Erythroblast (primary cell): ENCODE results near the gene VPS11.

Source experiments
- DNase-seq, 2 experiments: peaks; one replicate each; lab custom pipeline; 2025; lab: John Stamatoyannopoulos, UW
- GATA1 ChIP-seq: IDR thresholded peaks from 2 replicates; pipeline ENCODE4 v1.6.1; 2011; ENCODE audit warnings: low read depth, mild to moderate bottlenecking, control low read depth, low read length, moderate library complexity
- POLR2A ChIP-seq: IDR thresholded peaks from 2 replicates; pipeline ENCODE4 v1.6.1; 2011; ENCODE audit warnings: mild to moderate bottlenecking, low read length

VPS11 gene

GRCh38 chr11:119109843-119110242 is 42.2 kb downstream of the VPS11 start:
- no peak for DNase-seq
- no peak for TF ChIP-seq GATA1
- TF ChIP-seq POLR2A = no peak

- TF ChIP-seq GATA1 = no peak
Observed at GRCh38 chr11:119110439-119110838, 42.8 kb downstream of the VPS11 start.

DNA sequence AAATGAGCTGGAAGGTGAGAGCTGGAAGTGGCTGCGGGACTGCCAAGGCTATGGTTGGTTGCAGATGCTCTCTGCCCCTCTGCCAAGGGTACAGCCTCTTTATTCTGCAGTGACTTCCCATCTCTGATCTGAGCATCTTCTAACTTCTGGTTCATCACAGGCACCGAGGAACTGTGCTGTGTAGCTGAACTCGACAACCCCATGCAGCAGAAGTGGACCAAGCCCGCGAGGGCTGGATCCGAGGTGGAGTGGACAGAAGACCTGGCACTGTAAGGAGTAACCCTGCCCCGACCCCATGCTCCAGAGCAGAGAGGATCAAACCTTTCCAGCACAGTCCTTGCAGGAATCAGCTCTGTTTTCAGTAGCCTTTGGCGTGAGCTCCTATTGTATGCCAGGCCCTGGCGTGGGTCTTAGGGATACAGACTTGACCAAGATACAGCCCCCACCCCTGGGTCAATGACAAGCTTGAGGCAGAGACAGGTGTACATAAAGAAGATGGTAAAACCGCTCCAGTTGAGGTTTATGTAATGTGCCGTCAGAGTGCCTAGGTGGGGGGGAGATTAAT is 43.8 kb downstream of the VPS11 start:
- TF ChIP-seq POLR2A = no peak
- TF ChIP-seq GATA1 = no peak

More at GRCh38 chr11:119110439-119110838, 42.8 kb downstream of the VPS11 start:
- no peak for DNase-seq

DNA sequence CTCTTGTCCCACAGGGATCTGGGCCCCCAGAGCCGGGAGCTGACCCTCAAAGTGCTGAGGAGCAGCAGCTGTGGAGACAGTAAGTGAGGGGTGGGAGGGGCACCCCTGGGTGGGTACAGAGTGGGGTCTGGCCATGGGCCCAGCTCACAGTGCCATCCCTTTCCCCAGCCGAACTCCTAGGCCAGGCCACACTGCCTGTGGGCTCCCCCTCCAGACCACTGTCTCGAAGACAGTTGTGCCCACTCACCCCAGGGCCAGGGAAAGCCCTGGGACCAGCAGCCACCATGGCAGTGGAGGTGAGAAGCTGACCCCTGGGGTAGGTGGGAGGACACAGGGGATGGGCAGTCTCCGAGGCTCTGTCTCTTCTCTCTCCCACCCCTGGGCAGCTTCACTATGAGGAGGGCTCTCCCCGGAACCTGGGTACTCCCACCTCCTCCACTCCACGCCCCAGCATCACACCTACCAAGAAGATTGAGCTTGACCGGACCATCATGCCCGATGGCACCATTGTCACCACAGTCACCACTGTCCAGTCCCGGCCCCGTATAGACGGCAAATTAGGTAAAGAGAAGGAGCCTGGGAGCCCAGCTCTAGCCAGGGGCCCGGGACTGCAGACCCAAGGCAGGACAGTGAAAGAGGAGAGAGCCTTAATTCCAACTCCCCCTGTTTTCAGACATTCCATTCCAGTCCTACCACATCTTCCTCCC is 44.8 kb downstream of the VPS11 start:
- DNase-seq = no peak
- no peak for TF ChIP-seq GATA1
- no peak for TF ChIP-seq POLR2A

More for the DNA sequence above, 43.8 kb downstream of the VPS11 start:
- DNase-seq = no peak

DNA sequence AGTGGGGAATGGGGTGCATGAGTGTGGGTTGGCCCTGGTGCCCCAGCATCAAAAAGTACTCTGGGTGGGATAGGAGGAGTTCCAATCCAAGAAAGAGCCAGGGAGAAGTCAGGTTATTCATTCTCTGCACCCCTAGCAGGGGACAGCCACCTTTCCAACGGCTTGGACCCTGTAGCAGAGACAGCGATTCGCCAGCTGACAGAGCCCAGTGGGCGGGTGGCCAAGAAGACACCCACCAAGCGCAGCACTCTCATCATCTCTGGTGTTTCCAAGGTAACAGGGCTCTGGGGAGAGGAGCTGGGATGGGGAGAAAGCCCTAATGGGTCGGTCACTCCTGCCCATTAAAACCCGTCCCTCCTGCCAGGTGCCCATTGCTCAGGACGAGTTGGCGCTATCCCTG is 46.1 kb downstream of the VPS11 start:
- no peak for DNase-seq
- no peak for TF ChIP-seq GATA1
- no peak for TF ChIP-seq POLR2A

GRCh38 chr11:119114351-119114750 is 46.7 kb downstream of the VPS11 start:
- no peak for DNase-seq
- TF ChIP-seq POLR2A (no peak), GATA1 (no peak)

DNA sequence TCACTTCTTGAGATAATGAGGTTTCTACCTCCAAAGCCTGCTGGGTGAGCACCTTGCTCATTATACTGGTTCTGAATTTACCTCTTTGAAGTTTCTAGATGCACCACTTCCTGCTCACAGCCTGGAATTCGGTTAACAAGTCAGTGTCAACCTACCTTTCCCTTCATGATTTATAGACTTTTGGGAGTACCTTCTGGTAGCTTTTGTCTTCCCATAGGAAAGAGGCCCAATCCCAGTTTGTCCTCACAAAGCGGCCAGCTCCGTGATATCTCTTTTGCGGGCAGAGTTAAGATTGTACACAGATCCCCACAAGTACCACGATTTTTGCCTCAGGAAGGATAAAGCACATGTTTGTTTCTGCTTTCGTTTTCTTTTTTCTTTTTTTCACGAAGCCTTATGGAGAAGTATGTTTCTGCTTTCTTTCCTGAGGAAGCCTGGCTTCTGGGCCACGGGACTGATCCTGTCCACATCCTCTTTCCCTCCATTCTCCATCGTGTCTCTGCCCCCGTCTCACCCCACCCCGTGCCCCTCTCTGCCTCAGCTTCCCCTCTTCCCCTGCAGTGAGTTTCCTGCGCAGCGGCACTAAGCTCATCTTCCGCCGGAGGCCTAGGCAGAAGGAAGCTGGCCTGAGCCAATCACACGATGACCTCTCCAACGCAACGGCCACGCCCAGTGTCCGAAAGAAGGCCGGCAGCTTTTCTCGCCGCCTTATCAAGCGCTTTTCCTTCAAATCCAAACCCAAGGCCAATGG is 48.0 kb downstream of the VPS11 start:
- TF ChIP-seq GATA1 (no peak), POLR2A (no peak)
- DNase-seq = peak in 1 of 2 experiments; percentile 10

- TF ChIP-seq POLR2A (no peak), GATA1 (no peak)
- DNase-seq = no peak
Observed at GRCh38 chr11:119116235-119116594, 48.6 kb downstream of the VPS11 start.

- TF ChIP-seq GATA1 (no peak), POLR2A (no peak)
- DNase-seq = no peak
Observed at GRCh38 chr11:119116601-119117000, 49.0 kb downstream of the VPS11 start.

GRCh38 chr11:119117004-119117706 is 49.5 kb downstream of the VPS11 start:
- TF ChIP-seq GATA1 = no peak
- TF ChIP-seq POLR2A = no peak
- no peak for DNase-seq

DNA sequence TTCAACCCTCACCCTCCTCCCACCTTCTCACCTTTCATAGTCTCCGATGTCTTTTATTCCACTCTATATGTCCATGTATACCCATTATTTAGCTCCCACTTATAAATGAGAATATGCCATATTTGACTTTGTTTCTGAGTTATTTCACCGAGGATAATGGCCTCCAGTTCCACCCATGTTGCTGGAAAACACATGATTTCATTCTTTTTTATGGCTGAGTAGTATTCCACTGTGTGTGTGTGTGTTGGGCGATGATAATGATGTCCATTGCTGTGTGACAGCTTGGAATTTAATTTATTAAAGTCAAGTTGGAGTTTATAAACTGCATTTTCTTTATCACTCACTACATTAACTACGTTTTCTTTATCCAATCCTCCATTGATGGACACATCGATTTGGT is 50.6 kb downstream of the VPS11 start:
- DNase-seq = no peak
- TF ChIP-seq POLR2A (no peak), GATA1 (no peak)

DNA sequence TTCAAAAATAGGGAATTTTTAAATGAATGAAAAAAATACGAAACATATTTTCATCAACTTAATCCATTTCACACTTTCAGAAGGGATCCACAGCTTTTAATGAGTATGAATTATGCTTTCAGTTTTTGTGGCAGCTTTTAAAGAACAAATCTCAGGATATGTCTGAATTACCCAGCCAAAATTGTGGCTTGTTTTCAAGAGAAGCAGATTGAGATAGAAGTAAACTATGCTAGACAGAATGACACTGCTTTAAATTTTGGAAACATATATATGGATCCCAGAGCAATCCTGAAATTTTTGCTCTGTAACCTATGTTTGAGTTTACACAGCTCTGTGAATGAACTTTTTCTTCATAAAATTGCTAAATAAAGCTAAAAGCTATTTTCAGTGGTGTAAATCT is 51.3 kb downstream of the VPS11 start:
- TF ChIP-seq GATA1 (no peak), POLR2A (no peak)
- no peak for DNase-seq

DNA sequence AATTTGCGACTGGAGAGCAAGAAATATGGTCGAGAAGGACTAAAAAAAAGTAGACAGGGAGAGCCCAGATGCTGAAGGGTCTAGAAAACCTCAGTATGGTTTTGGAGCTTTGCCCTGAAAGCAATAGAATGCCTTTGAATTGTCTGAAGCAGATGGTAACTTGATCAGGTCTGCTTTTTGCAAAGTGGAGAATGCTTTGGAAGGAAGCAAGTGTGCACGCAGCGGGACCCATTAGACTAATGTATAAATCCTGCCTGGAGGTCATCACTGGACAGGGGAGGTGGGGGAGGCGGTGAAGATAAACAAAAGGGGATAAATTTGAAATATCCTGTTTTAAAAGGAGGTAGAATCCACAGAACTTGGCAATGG is 53.0 kb downstream of the VPS11 start:
- TF ChIP-seq GATA1 = no peak
- DNase-seq = peak in 1 of 2 experiments; percentile 43

DNA sequence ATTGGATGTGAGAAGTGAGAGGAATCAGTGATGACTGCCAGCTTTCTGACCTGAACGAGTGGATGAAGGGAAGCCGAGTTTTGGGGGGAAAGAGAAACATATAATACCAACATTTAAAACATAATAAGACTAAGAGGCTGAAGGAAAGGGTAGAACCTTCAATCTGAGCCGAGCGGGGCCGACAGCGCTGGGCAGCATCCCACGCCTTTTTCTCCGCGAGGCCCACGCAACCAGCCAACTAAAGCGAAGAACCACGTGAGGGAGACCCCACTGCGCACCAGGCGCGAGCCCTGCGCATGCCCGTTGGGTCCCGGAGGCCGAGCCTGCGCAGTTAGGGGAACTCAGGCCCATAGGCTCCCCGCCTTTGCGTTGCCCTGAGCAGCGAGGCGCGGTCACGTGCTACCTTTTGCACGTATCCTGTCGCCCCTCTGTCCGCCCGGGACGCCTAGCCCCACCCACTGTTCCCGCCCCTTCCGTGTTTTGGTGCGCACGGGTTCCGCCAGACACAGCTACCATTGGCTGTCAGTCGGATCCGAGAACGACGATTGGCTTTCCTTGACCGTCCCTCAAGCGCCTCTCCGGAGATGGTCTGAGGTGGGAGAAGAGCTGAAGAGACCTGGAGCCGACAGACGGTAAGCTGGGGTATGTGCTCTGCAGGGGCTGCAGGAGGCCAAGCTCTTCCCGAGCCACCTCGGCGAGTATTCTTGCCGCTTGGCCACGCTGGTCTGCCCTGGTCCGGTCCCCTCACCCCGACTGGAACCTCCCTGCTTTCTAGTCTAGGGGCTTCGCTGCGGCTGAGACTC is 53.6 kb downstream of the VPS11 start, which contains the start of gene HINFP:
Gene HINFP (plus strand): TSS at position 573 of the 803 bp plus-strand sequence. CDS start 5,365 bp downstream, outside the sequence.
- peak; percentile 85 for TF ChIP-seq POLR2A
- TF ChIP-seq GATA1 = no peak
- DNase-seq = peak; percentile 99
